Smooth muscle cell (in vitro differentiated cells): ENCODE results near the gene SPATS2L. TPM values are rescaled to one million over a fixed set of nuclear protein-coding genes. Genes with fewer than 3 reads are reported as not detected.
A peak's percentile ranks its signal among the peaks of the same experiment; 100 is the strongest.

Experiments
- DNase-seq: peaks from one replicate; lab custom pipeline; 2025; ENCODE audit not compliant: unreplicated experiment; lab: John Stamatoyannopoulos, UW
- H2AFZ ChIP-seq: fragments of 200-600 bp; sonication (generic); 2 replicates; pipeline ENCODE4 v1.6.0; 2016; ENCODE audit warnings: antibody characterized with exemption, low read depth, mild to moderate bottlenecking
- H3F3A ChIP-seq: fragments of 200-600 bp; sonication (generic); 2 replicates; pipeline ENCODE4 v1.6.0; 2017; ENCODE audit warnings: antibody characterized with exemption, low read depth
- H3K27ac ChIP-seq: fragments of 200-600 bp; sonication (generic); 2 replicates; pipeline ENCODE4 v1.5.1; 2016; ENCODE audit warnings: low read depth, mild to moderate bottlenecking
- H3K27me3 ChIP-seq: fragments of 200-600 bp; sonication (generic); 2 replicates; pipeline ENCODE4 v1.6.1; 2016; ENCODE audit warnings: low read depth, mild to moderate bottlenecking
- H3K36me3 ChIP-seq: fragments of 200-600 bp; sonication (generic); 2 replicates; pipeline ENCODE4 v1.5.1; 2016; ENCODE audit warnings: low read depth
- H3K4me1 ChIP-seq: fragments of 200-600 bp; sonication (generic); 2 replicates; pipeline ENCODE4 v1.5.1; 2016; ENCODE audit warnings: low read depth
- H3K4me2 ChIP-seq: fragments of 200-600 bp; sonication (generic); 2 replicates; pipeline ENCODE4 v1.6.0; 2016; ENCODE audit warnings: mild to moderate bottlenecking
- H3K4me3 ChIP-seq: fragments of 200-600 bp; sonication (generic); 2 replicates; pipeline ENCODE4 v1.5.1; 2016; ENCODE audit warnings: mild to moderate bottlenecking
- H3K79me2 ChIP-seq: fragments of 200-600 bp; sonication (generic); 2 replicates; pipeline ENCODE4 v1.6.0; 2016; ENCODE audit warnings: low read depth, mild to moderate bottlenecking
- H3K9ac ChIP-seq: fragments of 200-600 bp; sonication (generic); 2 replicates; pipeline ENCODE4 v1.6.0; 2016; ENCODE audit warnings: low read depth
- H3K9me3 ChIP-seq: fragments of 200-600 bp; sonication (generic); replicated peaks from 2 replicates; pipeline ENCODE4 v1.5.1; 2016; ENCODE audit warnings: low read depth
- H4K20me1 ChIP-seq: fragments of 200-600 bp; sonication (generic); 2 replicates; pipeline ENCODE4 v1.6.0; 2016; ENCODE audit warnings: low read depth
- CTCF ChIP-seq: fragments of 200-600 bp; sonication (generic); IDR thresholded peaks from 2 replicates; pipeline ENCODE4 v1.5.1; 2017; ENCODE audit warnings: borderline replicate concordance, mild to moderate bottlenecking, antibody characterized with exemption; ENCODE audit not compliant: insufficient read depth, poor library complexity, severe bottlenecking
- WGBS: methylation state at CpG from one replicate; pipeline ENCODE4 v1.1.7; 2016; ENCODE audit warnings: low lambda C conversion rate; 5-methylcytosine and 5-hydroxymethylcytosine counted together
- polyA plus RNA-seq: library from polyadenylated mRNA; unstranded; fragments of >200 nt; fragmentation: Nextera tagmentation; extraction: Ambion mirVana; gene quantifications from 2 replicates; pipeline ENCODE4 v1.2.1, GENCODE V29; 2016
- total RNA-seq: library from RNA; depleted of rRNA; stranded (reverse); fragments of >200 nt; gene quantifications from 2 replicates; pipeline ENCODE4 v1.2.3, GENCODE V29; 2014

The SPATS2L gene
- total and polyA plus RNA-seq, 2 experiments from 2014 or later, result 356 to 432 TPM

DNA sequence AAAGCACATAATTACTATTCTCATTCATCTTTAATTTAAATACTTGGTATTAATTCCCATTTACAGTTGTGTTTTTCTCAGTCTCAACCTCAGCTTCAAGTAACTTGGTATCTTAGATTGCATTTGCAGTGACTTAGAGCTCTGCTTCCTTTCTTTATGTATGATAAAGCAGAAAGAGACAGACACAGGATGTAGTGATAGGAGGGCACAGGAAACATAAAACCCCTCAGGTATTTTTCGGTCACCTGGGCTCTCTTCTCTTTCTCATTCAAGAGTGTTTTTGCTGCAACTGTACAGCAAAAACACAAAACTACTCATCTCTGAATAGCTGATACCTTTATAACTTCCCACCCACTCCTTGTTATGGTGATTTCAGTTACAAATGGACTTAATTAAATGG lies 120.3 kb downstream of the SPATS2L start:
- H3K4me3 ChIP-seq, result no peak overlapping the region

GRCh38 chr2:200428961-200429665 lies 122.6 kb downstream of the SPATS2L start:
- Histone ChIP-seq H3K79me2 (peaks cover 7% of the 10 kb centered on the region), H3K9ac (no peak overlapping the region), H3K36me3 (peaks cover 5% of the 10 kb centered on the region), H3K27ac (peak overlapping the region; percentile 20), H3K4me3 (no peak overlapping the region), H3F3A (peaks cover 5% of the 10 kb centered on the region), H4K20me1 (peaks cover 26% of the 10 kb centered on the region), H3K9me3 (no peaks in the 10 kb centered on the region), H2AFZ (no peak overlapping the region), H3K27me3 (no peaks in the 10 kb centered on the region), H3K4me2 (no peak overlapping the region), H3K4me1 (peaks cover 10% of the 10 kb centered on the region)
- DNase-seq, result no peak
- TF ChIP-seq CTCF, result no peak
- 94% methylated on average over 6 of the region's 6 CpGs for WGBS

More for the DNA sequence above, 120.3 kb downstream of the SPATS2L start:
- H3K9me3 ChIP-seq, result no peaks in the 10 kb centered on the region
- H3K36me3 ChIP-seq, result peaks cover 5% of the 10 kb centered on the region
- peaks cover 48% of the 10 kb centered on the region for H4K20me1 ChIP-seq
- peaks cover 10% of the 10 kb centered on the region for H3K4me1 ChIP-seq
- 96% methylated on average over 1 of the region's 1 CpG for WGBS
- no peak overlapping the region for H3K9ac ChIP-seq
- H3K27ac ChIP-seq, result no peak overlapping the region
- no peak for DNase-seq
- no peak for TF ChIP-seq CTCF
- no peak overlapping the region for H2AFZ ChIP-seq
- peaks cover 7% of the 10 kb centered on the region for H3K79me2 ChIP-seq
- H3F3A ChIP-seq, result peaks cover 5% of the 10 kb centered on the region
- H3K27me3 ChIP-seq, result no peaks in the 10 kb centered on the region
- no peak overlapping the region for H3K4me2 ChIP-seq

DNA sequence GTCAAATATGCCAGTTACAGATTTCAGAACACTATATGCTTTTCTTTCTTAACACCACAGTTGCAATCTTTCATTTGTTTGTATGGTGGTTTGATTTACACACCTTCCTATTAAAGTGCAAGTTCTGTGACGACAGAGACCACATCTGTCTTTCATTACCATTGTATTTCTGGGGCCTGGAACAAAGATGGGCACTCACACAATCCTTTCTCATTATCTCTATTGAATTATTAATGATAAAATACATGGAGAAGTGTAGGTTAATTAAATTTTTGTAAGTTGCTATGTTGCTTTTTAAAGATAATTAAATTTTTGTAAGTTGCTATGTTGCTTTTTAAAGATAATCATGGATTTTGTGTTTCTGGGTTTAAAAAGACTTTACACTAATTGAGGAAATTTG lies 123.5 kb downstream of the SPATS2L start:
- peaks cover 2% of the 10 kb centered on the region for H3K4me1 ChIP-seq
- no peak overlapping the region for H2AFZ ChIP-seq
- WGBS, result 68% methylated on average over 1 of the region's 1 CpG
- no peak for TF ChIP-seq CTCF
- peak overlapping the region; percentile 20 for H3K27ac ChIP-seq
- no peak overlapping the region for H3K9ac ChIP-seq
- peaks cover 11% of the 10 kb centered on the region for H3K79me2 ChIP-seq
- H3F3A ChIP-seq, result peaks cover 5% of the 10 kb centered on the region
- no peak for DNase-seq
- no peaks in the 10 kb centered on the region for H3K9me3 ChIP-seq
- H3K36me3 ChIP-seq, result peaks cover 5% of the 10 kb centered on the region
- no peak overlapping the region for H3K4me3 ChIP-seq
- no peaks in the 10 kb centered on the region for H3K27me3 ChIP-seq
- H4K20me1 ChIP-seq, result peaks cover 17% of the 10 kb centered on the region
- no peak overlapping the region for H3K4me2 ChIP-seq
